HCT116 (cell line): ENCODE data around the gene TPH1. TPM values are rescaled to one million over a fixed set of nuclear protein-coding genes. Genes with fewer than 3 reads are reported as not detected.
"Not testable (repeated sequence)": the region's sequence is repeated elsewhere in the genome, so short reads cannot be mapped to it uniquely, and the experiment has no call there.

ENCODE experiments used
- ATAC-seq: fragments of 200-7000 bp; cut with Tn5 transposase; 2 replicates; pipeline ENCODE4 v1.9.1; 2020; ENCODE audit warnings: mild to moderate bottlenecking, moderate library complexity
- BruUV-seq: library from RNA; stranded (reverse); fragments of 400-500 nt; replicated peaks from 2 replicates; lab custom pipeline; 2021; lab: Mats Ljungman, UMichigan
- CTCF ChIA-PET: fragments of 300-600 bp; sonication (Branson Sonifier 250); formaldehyde crosslinking; loops from one replicate; lab custom pipeline; 2021; ENCODE audit warnings: antibody characterized with exemption; lab: Charles Lee
- POLR2A ChIA-PET: fragments of 300-600, 350-600 bp; sonication (Branson Sonifier 250); formaldehyde crosslinking; loops from one replicate; lab custom pipeline; 2021; ENCODE audit warnings: antibody characterized with exemption; lab: Charles Lee
- RAD21 ChIA-PET, 2 experiments: fragments of 300-600 bp; sonication (Branson Sonifier 250); formaldehyde crosslinking; loops; one replicate each; lab custom pipeline; 2023; ENCODE audit warnings: low total read pairs in 2 of 2; ENCODE audit not compliant: uncharacterized antibody in 2 of 2, unreplicated experiment in 2 of 2, low non-redundant PET in 1 of 2; lab: Charles Lee
- DNase-seq: peaks from one replicate; pipeline ENCODE4 v3.0.0-alpha.2; 2010; ENCODE audit warnings: low read depth, low spot score
- H2AFZ ChIP-seq: fragments of 200-600 bp; shearing (Covaris generic), sonication (generic); 2 replicates; pipeline ENCODE4 v1.6.1; 2017; ENCODE audit warnings: low read depth, mixed run types, mixed read lengths, antibody characterized with exemption, low read length; ENCODE audit not compliant: poor library complexity, severe bottlenecking
- H3K27ac ChIP-seq: 2 replicates; pipeline ENCODE4 v1.5.1; 2012; ENCODE audit warnings: low read depth, low read length
- H3K27me3 ChIP-seq: fragments of 200-600 bp; sonication (generic); 2 replicates; pipeline ENCODE4 v1.6.1; 2016; ENCODE audit warnings: mixed run types, low read length, mixed read lengths; ENCODE audit not compliant: insufficient read depth
- H3K36me3 ChIP-seq, 2 experiments: fragments of 200-500 bp in 1 of 2; fragments of 200-600 bp in 1 of 2; sonication (Bioruptor generic) in 1 of 2; sonication (generic) in 1 of 2; 2 replicates each; pipeline versions ENCODE4 v1.5.1 to v1.6.1; 2014 to 2016; ENCODE audit warnings: low read length in 2 of 2, inconsistent platforms in 1 of 2, mixed read lengths in 1 of 2, mixed run types in 1 of 2; ENCODE audit not compliant: insufficient read depth in 2 of 2, control insufficient read depth in 1 of 2
- H3K4me1 ChIP-seq, 2 experiments: fragments of 200-600 bp in 1 of 2; sonication (generic) in 1 of 2; 2 replicates each; pipeline versions ENCODE4 v1.5.1 to v1.6.1; 2012 to 2017; ENCODE audit warnings: low read length in 2 of 2, inconsistent platforms in 1 of 2, mild to moderate bottlenecking in 1 of 2, mixed read lengths in 1 of 2, mixed run types in 1 of 2, moderate library complexity in 1 of 2; ENCODE audit not compliant: insufficient read depth in 2 of 2, control insufficient read depth in 1 of 2
- H3K4me2 ChIP-seq: fragments of 200-600 bp; sonication (generic); 2 replicates; pipeline ENCODE4 v1.6.1; 2017; ENCODE audit warnings: mixed run types, low read length, mixed read lengths
- H3K4me3 ChIP-seq, 2 experiments: fragments of 200-600 bp in 1 of 2; sonication (generic) in 1 of 2; replicated peaks in 1 of 2; 2 replicates each; pipeline ENCODE4 v1.5.1; 2011 to 2016; ENCODE audit warnings: low read length in 2 of 2, control low read depth in 1 of 2, low read depth in 1 of 2, mild to moderate bottlenecking in 1 of 2, mixed read lengths in 1 of 2, mixed run types in 1 of 2
- H3K79me2 ChIP-seq: fragments of 200-600 bp; sonication (generic); 2 replicates; pipeline ENCODE4 v1.6.1; 2017; ENCODE audit warnings: mild to moderate bottlenecking, mixed run types, low read length, moderate library complexity, mixed read lengths; ENCODE audit not compliant: insufficient read depth
- H3K9ac ChIP-seq: fragments of 200-600 bp; sonication (generic); 2 replicates; pipeline ENCODE4 v1.6.1; 2016; ENCODE audit warnings: low read length, mixed read lengths
- H3K9me2 ChIP-seq: fragments of 200-600 bp; sonication (generic), shearing (Covaris generic); 2 replicates; pipeline ENCODE4 v1.6.1; 2017; ENCODE audit warnings: mixed run types, mild to moderate bottlenecking, moderate library complexity; ENCODE audit not compliant: insufficient read depth
- H3K9me3 ChIP-seq, 2 experiments: fragments of 200-500 bp in 1 of 2; fragments of 200-600 bp in 1 of 2; sonication (Bioruptor generic) in 1 of 2; sonication (generic) in 1 of 2; 2 replicates each; pipeline ENCODE4 v1.6.1; 2014 to 2017; ENCODE audit warnings: low read length in 2 of 2, mixed read lengths in 2 of 2, inconsistent platforms in 1 of 2, low read depth in 1 of 2, mild to moderate bottlenecking in 1 of 2, mixed run types in 1 of 2, moderate library complexity in 1 of 2; ENCODE audit not compliant: control insufficient read depth in 1 of 2, insufficient read depth in 1 of 2
- H4K20me1 ChIP-seq: fragments of 200-600 bp; sonication (generic), shearing (Covaris generic); 2 replicates; pipeline ENCODE4 v1.6.1; 2017; ENCODE audit warnings: mixed run types, mild to moderate bottlenecking, moderate library complexity; ENCODE audit not compliant: insufficient read depth
- ELF1 ChIP-seq: IDR thresholded peaks from 2 replicates; pipeline ENCODE4 v1.6.1; 2012; ENCODE audit warnings: low read depth, borderline replicate concordance
- intact Hi-C: fragments of 100-400 bp; cut with micrococcal nuclease; formaldehyde crosslinking; loops from 2 replicates; pipeline ENCODE4 v1.10.0; 2022
- total RNA-seq: library from RNA; stranded (reverse); gene quantifications from one replicate; pipeline ENCODE4 v1.2.1, GENCODE V29; 2021; ENCODE audit not compliant: unreplicated experiment

TPH1 gene
- total RNA-seq, 1 experiment from 2014 or later: 0.42 TPM

DNA sequence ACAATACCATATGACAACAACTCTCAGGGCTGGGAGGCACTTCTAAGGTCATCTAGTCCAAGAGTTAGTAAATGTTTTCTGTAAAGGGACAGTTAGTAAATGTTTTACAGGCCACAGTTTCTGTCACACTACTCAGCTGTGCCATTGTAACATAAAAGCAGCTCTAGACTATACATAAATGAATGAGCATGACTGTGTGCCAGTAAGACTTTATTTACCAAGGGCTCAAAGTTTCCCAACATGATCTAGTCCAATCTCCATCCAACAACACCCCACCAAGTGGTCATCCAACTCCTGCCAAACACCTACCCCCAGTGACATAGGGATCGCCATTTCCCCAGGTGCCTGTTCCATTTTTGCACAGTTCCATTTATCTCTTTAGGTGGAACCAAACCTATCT lies 45.3 kb downstream of the TPH1 start:
- TF ChIP-seq ELF1: no peak
- H3K36me3 ChIP-seq: peaks cover 4 to 13% of the 10 kb centered on the region in 2 experiments; a peak in 1 of 4 replicates
- no peaks in the 10 kb centered on the region for H3K79me2 ChIP-seq
- no peak overlapping the region for H3K4me2 ChIP-seq
- intact Hi-C loops: no loop called here
- ChIA-PET RAD21 (no interaction called here), CTCF (no interaction called here), POLR2A (no interaction called here)
- no peak overlapping the region for H3K4me3 ChIP-seq
- no peaks in the 10 kb centered on the region for H3K4me1 ChIP-seq
- H3K27ac ChIP-seq: no peak overlapping the region
- H3K9ac ChIP-seq: no peak overlapping the region
- ATAC-seq (no peak), DNase-seq (no peak)
- no peaks in the 10 kb centered on the region for H3K9me3 ChIP-seq
- no peaks in the 10 kb centered on the region for H3K9me2 ChIP-seq
- no peak overlapping the region for H2AFZ ChIP-seq
- H4K20me1 ChIP-seq: no peaks in the 10 kb centered on the region
- H3K27me3 ChIP-seq: no peaks in the 10 kb centered on the region
- BruUV-seq: no TSS peak

DNA sequence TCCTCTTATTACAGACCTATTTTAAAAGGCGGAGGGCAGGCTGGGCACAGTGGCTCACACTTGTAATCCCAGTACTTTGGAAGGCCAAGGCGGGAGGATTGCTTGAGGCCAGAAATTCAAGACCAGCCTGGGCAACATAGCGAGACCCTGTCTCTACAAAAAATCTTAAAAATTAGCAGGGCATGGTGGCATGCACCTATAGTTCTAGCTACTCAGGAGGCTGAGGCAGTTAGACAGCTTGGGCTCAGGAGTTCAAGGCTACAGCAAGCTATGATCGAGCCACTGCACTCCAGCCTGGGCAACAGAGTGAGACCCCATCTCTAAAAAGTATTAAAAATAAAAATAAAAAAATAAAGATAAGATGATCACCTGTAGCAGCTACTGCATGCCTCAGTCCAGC lies 45.9 kb downstream of the TPH1 start:
- CTCF ChIA-PET: interaction anchor here (1.2 kb wide), 1 partner anchor 13 kb away, joined by 3 read pairs; no protein-coding TSS in a partner anchor
- H3K4me2 ChIP-seq: not testable (repeated sequence)

More for the DNA sequence above, 45.9 kb downstream of the TPH1 start:
- H4K20me1 ChIP-seq, H3K4me1 ChIP-seq, POLR2A ChIA-PET, RAD21 ChIA-PET, H3K27ac ChIP-seq, H3K9me2 ChIP-seq, H2AFZ ChIP-seq, intact Hi-C loops, ATAC-seq, H3K9ac ChIP-seq, BruUV-seq, H3K27me3 ChIP-seq, H3K9me3 ChIP-seq, DNase-seq, H3K4me3 ChIP-seq, H3K79me2 ChIP-seq: not testable (repeated sequence)
- H3K36me3 ChIP-seq: peaks cover 4 to 13% of the 10 kb centered on the region in 2 experiments; a peak in 1 of 4 replicates

Other genes with a start within 250 kb of the TPH1 start
- gene SERGEF, start 33.2 kb downstream of the TPH1 start, total RNA-seq: 32.8 TPM
- 41.2 TPM for gene SAAL1, start 59.8 kb upstream of the TPH1 start, total RNA-seq
- gene MRGPRX3, start 86.3 kb upstream of the TPH1 start, total RNA-seq: not detected
- not detected for gene MRGPRX4, start 126.6 kb upstream of the TPH1 start, total RNA-seq
- gene SAA4, start 190.5 kb upstream of the TPH1 start, total RNA-seq: not detected
- 5.2 TPM for gene SAA2, start 202.4 kb upstream of the TPH1 start, total RNA-seq
- 8.6 TPM for gene SAA1, start 220.0 kb upstream of the TPH1 start, total RNA-seq